Endothelial cell of umbilical vein (primary cell): ENCODE measurements around the gene PRKCZ. TPM values are rescaled to one million over a fixed set of nuclear protein-coding genes. Genes with fewer than 3 reads are reported as not detected.

Source experiments
- BruUV-seq: library from RNA; stranded (reverse); fragments of 400-500 nt; replicated peaks from 2 replicates; lab custom pipeline; 2021; lab: Mats Ljungman, UMichigan
- CTCF ChIA-PET: fragments of 300-600, 350-600 bp; sonication (Branson Sonifier 250); formaldehyde crosslinking; loops from one replicate; lab custom pipeline; 2021; ENCODE audit warnings: antibody characterized with exemption, inconsistent platforms; lab: Charles Lee
- POLR2A ChIA-PET: fragments of 300-600, 350-600 bp; sonication (Branson Sonifier 250); formaldehyde crosslinking; loops from one replicate; lab custom pipeline; 2021; ENCODE audit warnings: antibody characterized with exemption, inconsistent platforms; lab: Charles Lee
- DNase-seq: peaks from one replicate; pipeline ENCODE4 v3.0.0-alpha.2; 2011; ENCODE audit warnings: low read depth, low spot score
- FAIRE-seq: peaks from 2 replicates; lab custom pipeline; 2011; peaks lifted over from hg19 to GRCh38; lab: Jason Lieb, UNC
- H2AFZ ChIP-seq: 2 replicates; pipeline ENCODE4 v1.6.0; 2012; ENCODE audit warnings: low read depth, low read length, control low read depth, inconsistent platforms
- H3K27ac ChIP-seq: 2 replicates; pipeline ENCODE4 v1.5.1; 2011; ENCODE audit warnings: low read depth, mild to moderate bottlenecking, control low read depth, low read length, moderate library complexity; ENCODE audit not compliant: insufficient read depth
- H3K27me3 ChIP-seq, 2 experiments: 2 replicates each; pipeline versions ENCODE4 v1.6.0 to v1.6.1; 2011; ENCODE audit warnings: low read length in 2 of 2, mixed read lengths in 1 of 2; ENCODE audit not compliant: control insufficient read depth in 2 of 2, insufficient read depth in 2 of 2
- H3K36me3 ChIP-seq, 2 experiments: 2 replicates in 1 of 2; 3 replicates in 1 of 2; pipeline ENCODE4 v1.5.1; 2011; ENCODE audit warnings: low read length in 2 of 2, mild to moderate bottlenecking in 1 of 2, moderate library complexity in 1 of 2; ENCODE audit not compliant: control insufficient read depth in 2 of 2, insufficient read depth in 2 of 2; ENCODE audit errors: extremely low read depth in 1 of 2
- H3K4me1 ChIP-seq: 3 replicates; pipeline ENCODE4 v1.5.1; 2011; ENCODE audit warnings: mild to moderate bottlenecking, low read length; ENCODE audit not compliant: control insufficient read depth, insufficient read depth; ENCODE audit errors: extremely low read depth
- H3K4me2 ChIP-seq: 2 replicates; pipeline ENCODE4 v1.6.1; 2011; ENCODE audit warnings: low read length, control low read depth, mixed read lengths; ENCODE audit not compliant: insufficient read depth
- H3K4me3 ChIP-seq, 3 experiments: fragments of 200-600 bp in 1 of 3; sonication (generic), shearing (Covaris generic) in 1 of 3; replicated peaks in 1 of 3; 2 replicates each; pipeline ENCODE4 v1.5.1; 2011 to 2016; ENCODE audit warnings: control low read depth in 3 of 3, low read length in 3 of 3, mild to moderate bottlenecking in 2 of 3, inconsistent platforms in 1 of 3, low read depth in 1 of 3, moderate library complexity in 1 of 3; ENCODE audit not compliant: insufficient read depth in 1 of 3
- H3K79me2 ChIP-seq: 2 replicates; pipeline ENCODE4 v1.6.0; 2012; ENCODE audit warnings: low read length, inconsistent platforms; ENCODE audit not compliant: control insufficient read depth, insufficient read depth
- H3K9ac ChIP-seq: replicated peaks from 2 replicates; pipeline ENCODE3; 2011; ENCODE audit warnings: low read length, control low read depth; ENCODE audit not compliant: insufficient read depth; ENCODE audit errors: extremely low read depth
- H3K9me1 ChIP-seq: replicated peaks from 3 replicates; pipeline ENCODE4 v1.6.0; 2011; ENCODE audit warnings: mild to moderate bottlenecking, low read length; ENCODE audit not compliant: control insufficient read depth, insufficient read depth; ENCODE audit errors: extremely low read depth
- H3K9me3 ChIP-seq: replicated peaks from 2 replicates; pipeline ENCODE4 v1.5.1; 2012; ENCODE audit warnings: low read length, inconsistent platforms; ENCODE audit not compliant: control insufficient read depth, insufficient read depth
- H4K20me1 ChIP-seq: replicated peaks from 2 replicates; pipeline ENCODE3; 2011; ENCODE audit warnings: mild to moderate bottlenecking, low read length; ENCODE audit not compliant: control insufficient read depth, insufficient read depth; ENCODE audit errors: extremely low read depth
- CTCF ChIP-seq, 2 donors: IDR thresholded peaks; 1 replicate in 1 of 2; 2 replicates in 1 of 2; pipeline ENCODE4 v1.5.1; 2011; ENCODE audit warnings: low read length in 2 of 2, mild to moderate bottlenecking in 2 of 2, moderate library complexity in 2 of 2, control low read depth in 1 of 2, inconsistent platforms in 1 of 2, low read depth in 1 of 2; ENCODE audit not compliant: insufficient read depth in 1 of 2; ENCODE audit errors: extremely low read depth in 1 of 2
- FOS ChIP-seq: IDR thresholded peaks from 2 replicates; pipeline ENCODE4 v1.6.1; 2011; ENCODE audit warnings: mild to moderate bottlenecking, low read length, moderate library complexity, borderline replicate concordance; ENCODE audit not compliant: insufficient read depth
- JUN ChIP-seq: IDR thresholded peaks from 2 replicates; pipeline ENCODE4 v1.6.1; 2011; ENCODE audit warnings: borderline replicate concordance, low read depth; ENCODE audit not compliant: insufficient read length, insufficient read depth
- MAX ChIP-seq: IDR thresholded peaks from 2 replicates; pipeline ENCODE4 v1.6.1; 2011; ENCODE audit not compliant: insufficient read depth, insufficient read length
- MYC ChIP-seq: IDR thresholded peaks from one replicate; pipeline ENCODE4 v1.6.1; 2011; ENCODE audit warnings: mild to moderate bottlenecking, low read depth, low read length
- dilution Hi-C: fragments of 300-500 bp; cut with MboI; formaldehyde crosslinking; loops from one replicate; pipeline ENCODE4 v1.15.0; 2019; ENCODE audit warnings: low sequenced_read_pairs; ENCODE audit not compliant: extremely low pct_ligation_motif_present
- intact Hi-C: fragments of 100-400 bp; cut with micrococcal nuclease; formaldehyde crosslinking; loops from one replicate; pipeline ENCODE4 v1.10.0; 2022
- polyA plus RNA-seq, 4 experiments: library from polyadenylated mRNA; depleted of rRNA in 3 of 4; stranded (reverse) in 3 of 4; unstranded in 1 of 4; fragments of >200 nt; gene quantifications; 2 replicates each; pipeline versions ENCODE4 v1.2.1 to v1.2.3, GENCODE V29; 2011 to 2012; ENCODE audit warnings: missing spikeins in 1 of 4
- total RNA-seq: library from RNA; stranded (reverse); gene quantifications from 2 replicates; pipeline ENCODE4 v1.2.3, GENCODE V29; 2021

The PRKCZ gene
- total and polyA plus RNA-seq, 2 donors (not counting 3 experiments of a cell fraction or from before 2014, with no cell fraction given) = 0.22 to 1.7 TPM

- FAIRE-seq = no peak
- intact Hi-C loops (no loop called here), dilution Hi-C loops (no loop called here)
- POLR2A ChIA-PET = no interaction called here
- no peak overlapping the region for H3K9ac ChIP-seq
- H3K79me2 ChIP-seq = no peaks in the 10 kb centered on the region
- H2AFZ ChIP-seq = no peak overlapping the region
- no peak overlapping the region for H3K27ac ChIP-seq
- no peaks in the 10 kb centered on the region for H3K9me3 ChIP-seq
- no peaks in the 10 kb centered on the region for H3K27me3 ChIP-seq
- DNase-seq = no peak
- CTCF ChIA-PET = interaction anchor here (1.0 kb wide), 1 partner anchor 55 kb away, joined by 3 read pairs; no protein-coding TSS in a partner anchor
- no peak overlapping the region for H3K4me3 ChIP-seq
- TF ChIP-seq FOS = no peak
- TF ChIP-seq JUN = no peak
- no peak for TF ChIP-seq MYC
- no peak for TF ChIP-seq MAX
- TF ChIP-seq CTCF (IDR thresholded peaks at IDR 0.05; ENCODE audit: extremely low read depth in 1 of 2, insufficient read depth in 1 of 2, low read depth in 1 of 2, low read length in 2 of 2) = no peak
- H3K4me1 ChIP-seq = no peaks in the 10 kb centered on the region
- no TSS peak for BruUV-seq
- no peaks in the 10 kb centered on the region for H3K9me1 ChIP-seq
- H3K4me2 ChIP-seq = no peak overlapping the region
- H4K20me1 ChIP-seq = no peaks in the 10 kb centered on the region
- no peaks in the 10 kb centered on the region for H3K36me3 ChIP-seq
These were observed 49.9 kb downstream of the PRKCZ start for GRCh38 chr1:2099886-2100779.
